Measurements from ENCODE around the gene KRTAP2-4. TPM values are rescaled to one million over a fixed set of nuclear protein-coding genes. Genes with fewer than 3 reads are reported as not detected.
"Not testable (repeated sequence)": the region's sequence is repeated elsewhere in the genome, so short reads cannot be mapped to it uniquely, and the experiment has no call there.

KRTAP2-4 gene
- total RNA-seq, 1 donor from 2014 or later = not detected

DNA sequence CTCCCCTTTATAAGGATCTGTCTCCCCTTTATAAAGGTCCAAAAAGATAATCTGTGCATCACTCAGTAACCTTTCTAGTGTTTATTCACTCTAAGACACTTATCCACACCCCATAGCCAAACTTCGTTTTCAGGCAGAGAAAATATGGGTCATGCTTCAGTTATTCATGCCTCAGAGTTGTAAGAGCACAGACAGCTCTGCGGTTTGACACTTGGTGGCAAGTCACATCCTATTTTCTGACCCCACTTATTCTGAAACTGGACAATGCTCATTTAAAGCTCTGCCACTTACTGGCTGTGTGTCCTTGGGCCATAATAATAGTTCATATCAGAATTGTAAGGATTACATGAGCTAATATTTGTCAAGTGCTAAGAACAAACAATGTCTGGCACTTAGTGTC is 16.6 kb downstream of the KRTAP2-4 start:
- Mint-ChIP-seq H3K27ac (ENCODE audit: unreplicated experiment) (no peak overlapping the region), H3K36me3 (ENCODE audit: unreplicated experiment) (no peaks in the 10 kb centered on the region), H3K9me3 (ENCODE audit: unreplicated experiment) (peaks cover 2% of the 10 kb centered on the region), H3K4me1 (ENCODE audit: low read depth, unreplicated experiment) (no peaks in the 10 kb centered on the region), H3K4me3 (ENCODE audit: unreplicated experiment) (no peak overlapping the region), H3K27me3 (ENCODE audit: unreplicated experiment) (peaks cover 4% of the 10 kb centered on the region)
- TF ChIP-seq CTCF (IDR thresholded peaks at IDR 0.05; ENCODE audit: partially characterized antibody, unreplicated experiment) = no peak
- no peak for DNase-seq

DNA sequence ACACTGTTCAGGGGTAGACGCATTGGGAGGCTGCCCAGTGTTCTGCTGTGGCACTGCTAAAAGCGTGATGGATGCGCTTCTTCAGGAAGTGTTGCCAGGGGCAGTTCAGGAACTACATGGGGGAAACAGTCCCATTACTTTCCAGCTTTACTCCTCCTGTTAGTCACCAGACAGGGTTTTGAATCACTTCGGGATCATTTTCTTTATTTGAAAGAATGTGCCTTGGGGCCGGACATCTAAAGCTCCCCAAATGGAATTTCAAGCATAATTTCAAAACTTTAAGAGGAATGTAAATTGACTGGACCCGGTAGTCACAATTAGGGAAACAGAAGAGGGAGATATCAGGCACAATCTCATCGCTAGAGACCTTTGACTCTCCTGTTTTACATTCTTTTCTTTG is 17.2 kb downstream of the KRTAP2-4 start:
- TF ChIP-seq CTCF (IDR thresholded peaks at IDR 0.05; ENCODE audit: partially characterized antibody, unreplicated experiment) = no peak
- H3K4me1 Mint-ChIP-seq (ENCODE audit: low read depth, unreplicated experiment) = no peaks in the 10 kb centered on the region
- H3K9me3 Mint-ChIP-seq (ENCODE audit: unreplicated experiment) = peaks cover 3% of the 10 kb centered on the region
- H3K27ac Mint-ChIP-seq (ENCODE audit: unreplicated experiment) = no peak overlapping the region
- no peak overlapping the region for H3K4me3 Mint-ChIP-seq (ENCODE audit: unreplicated experiment)
- peaks cover 4% of the 10 kb centered on the region for H3K27me3 Mint-ChIP-seq (ENCODE audit: unreplicated experiment)
- DNase-seq = no peak
- no peaks in the 10 kb centered on the region for H3K36me3 Mint-ChIP-seq (ENCODE audit: unreplicated experiment)

GRCh38 chr17:41046735-41047465 is 18.8 kb downstream of the KRTAP2-4 start, which contains the start of gene KRTAP2-1:
KRTAP2-1 (minus strand) TSS chr17:41047316; CDS start chr17:41047267, 49 bp downstream.
- DNase-seq; H3K4me1 Mint-ChIP-seq (ENCODE audit: low read depth, unreplicated experiment); H3K36me3 Mint-ChIP-seq (ENCODE audit: unreplicated experiment); H3K27me3 Mint-ChIP-seq (ENCODE audit: unreplicated experiment); H3K27ac Mint-ChIP-seq (ENCODE audit: unreplicated experiment); H3K9me3 Mint-ChIP-seq (ENCODE audit: unreplicated experiment); H3K4me3 Mint-ChIP-seq (ENCODE audit: unreplicated experiment): not testable (repeated sequence)

DNA sequence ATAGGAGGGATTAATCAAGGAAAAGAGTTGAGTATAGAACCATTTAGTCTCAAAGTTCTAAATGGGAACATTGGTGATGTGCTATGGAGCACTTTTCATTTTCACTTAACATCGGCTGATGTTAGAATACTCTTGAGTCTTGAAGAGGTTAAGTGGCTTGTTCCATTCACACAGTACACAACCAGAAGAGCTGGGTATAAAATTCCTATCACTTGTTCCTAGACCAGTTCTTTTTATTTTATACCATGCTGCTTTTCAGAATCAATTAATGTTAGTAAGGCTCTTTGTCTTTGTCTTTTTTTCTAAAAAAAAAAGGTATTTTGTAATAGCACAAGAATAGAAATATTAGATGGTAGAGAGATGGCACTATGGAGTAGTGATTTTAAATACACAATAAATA is 22.7 kb downstream of the KRTAP2-4 start:
- Mint-ChIP-seq H3K27me3 (ENCODE audit: unreplicated experiment) (peaks cover 2% of the 10 kb centered on the region), H3K4me3 (ENCODE audit: unreplicated experiment) (no peak overlapping the region), H3K27ac (ENCODE audit: unreplicated experiment) (no peak overlapping the region), H3K4me1 (ENCODE audit: low read depth, unreplicated experiment) (peaks cover 3% of the 10 kb centered on the region), H3K9me3 (ENCODE audit: unreplicated experiment) (peaks cover 7% of the 10 kb centered on the region), H3K36me3 (ENCODE audit: unreplicated experiment) (no peaks in the 10 kb centered on the region)
- TF ChIP-seq CTCF (IDR thresholded peaks at IDR 0.05; ENCODE audit: partially characterized antibody, unreplicated experiment) = no peak
- no peak for DNase-seq

DNA sequence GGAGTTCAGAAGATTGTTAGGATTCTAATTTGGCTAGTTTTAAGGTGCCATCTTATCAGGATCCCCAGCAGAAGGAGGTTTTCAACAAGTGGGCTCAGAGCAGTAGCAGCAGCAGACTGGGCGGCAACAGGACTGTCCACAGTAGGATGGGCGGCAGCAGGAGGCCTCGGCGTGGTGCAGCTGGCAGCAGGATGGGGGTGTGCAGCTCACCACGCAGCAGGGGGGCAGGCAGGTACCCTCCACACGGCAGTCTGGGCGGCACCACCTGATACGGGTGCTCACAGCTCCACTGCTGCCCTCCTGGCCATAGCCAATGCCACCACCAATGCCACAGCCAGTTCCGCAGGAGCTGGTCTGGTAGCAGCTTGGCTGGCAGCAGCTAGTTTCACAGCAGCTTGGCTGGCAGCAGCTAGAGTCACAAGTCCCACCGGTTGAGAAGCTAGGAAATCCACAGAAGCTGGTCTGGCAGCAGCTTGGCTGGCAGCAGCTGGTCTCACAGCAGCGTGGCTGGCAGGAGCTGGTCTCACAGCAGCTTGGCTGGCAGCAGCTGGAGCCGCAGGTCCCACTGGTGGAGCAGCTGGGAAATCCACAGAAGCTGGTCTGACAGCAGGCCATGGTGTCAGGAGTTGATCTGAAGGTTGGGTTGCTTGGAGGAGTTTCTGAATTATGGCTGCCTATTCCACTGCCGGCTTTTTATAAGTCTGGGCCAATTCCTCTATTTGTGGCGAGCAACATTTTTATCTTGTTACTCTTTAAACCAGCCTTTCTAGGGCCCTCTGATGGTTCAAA is 24.7 kb downstream of the KRTAP2-4 start, which contains the start of gene KRTAP1-1:
KRTAP1-1 (minus strand) TSS at position 668 of the 789 bp plus-strand sequence; CDS start at position 615, 53 bp downstream.
- not testable (repeated sequence) for H3K4me3 Mint-ChIP-seq (ENCODE audit: unreplicated experiment); H3K27me3 Mint-ChIP-seq (ENCODE audit: unreplicated experiment); H3K27ac Mint-ChIP-seq (ENCODE audit: unreplicated experiment); H3K36me3 Mint-ChIP-seq (ENCODE audit: unreplicated experiment); H3K4me1 Mint-ChIP-seq (ENCODE audit: low read depth, unreplicated experiment); H3K9me3 Mint-ChIP-seq (ENCODE audit: unreplicated experiment)
- peak; percentile 44 for DNase-seq

Measured in glutamatergic neuron (in vitro differentiated cells).